Gastroesophageal sphincter (tissue), 3 donors: Measurements from ENCODE around the gene POLR3K.

Experiments
- EP300 ChIP-seq: sonication (generic); formaldehyde crosslinking; IDR thresholded peaks from one replicate; pipeline ENCODE4 v1.6.1; 2017; ENCODE audit warnings: antibody characterized with exemption, mild to moderate bottlenecking
- POLR2A ChIP-seq, 2 donors: fragments of 450-650 bp; IDR thresholded peaks; one replicate each; pipeline ENCODE4 v1.6.1; 2017; ENCODE audit warnings: antibody characterized with exemption in 2 of 2, mild to moderate bottlenecking in 2 of 2, moderate library complexity in 1 of 2
- POLR2AphosphoS5 ChIP-seq: sonication (generic); formaldehyde crosslinking; IDR thresholded peaks from one replicate; pipeline ENCODE4 v1.6.1; 2017; ENCODE audit warnings: antibody characterized with exemption
- TF ChIP-seq, protein P1 (sequence below), 4 experiments: fragments of 200-600 bp in 2 of 4; fragments of 450-650 bp in 2 of 4; sonication (generic) in 1 of 4; IDR thresholded peaks; one replicate each; pipeline ENCODE4 v1.5.1; 2017 to 2019; ENCODE audit warnings: antibody characterized with exemption in 4 of 4, mild to moderate bottlenecking in 2 of 4, moderate library complexity in 2 of 4

- TF ChIP-seq, protein P1, sequence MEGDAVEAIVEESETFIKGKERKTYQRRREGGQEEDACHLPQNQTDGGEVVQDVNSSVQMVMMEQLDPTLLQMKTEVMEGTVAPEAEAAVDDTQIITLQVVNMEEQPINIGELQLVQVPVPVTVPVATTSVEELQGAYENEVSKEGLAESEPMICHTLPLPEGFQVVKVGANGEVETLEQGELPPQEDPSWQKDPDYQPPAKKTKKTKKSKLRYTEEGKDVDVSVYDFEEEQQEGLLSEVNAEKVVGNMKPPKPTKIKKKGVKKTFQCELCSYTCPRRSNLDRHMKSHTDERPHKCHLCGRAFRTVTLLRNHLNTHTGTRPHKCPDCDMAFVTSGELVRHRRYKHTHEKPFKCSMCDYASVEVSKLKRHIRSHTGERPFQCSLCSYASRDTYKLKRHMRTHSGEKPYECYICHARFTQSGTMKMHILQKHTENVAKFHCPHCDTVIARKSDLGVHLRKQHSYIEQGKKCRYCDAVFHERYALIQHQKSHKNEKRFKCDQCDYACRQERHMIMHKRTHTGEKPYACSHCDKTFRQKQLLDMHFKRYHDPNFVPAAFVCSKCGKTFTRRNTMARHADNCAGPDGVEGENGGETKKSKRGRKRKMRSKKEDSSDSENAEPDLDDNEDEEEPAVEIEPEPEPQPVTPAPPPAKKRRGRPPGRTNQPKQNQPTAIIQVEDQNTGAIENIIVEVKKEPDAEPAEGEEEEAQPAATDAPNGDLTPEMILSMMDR (IDR thresholded peaks at IDR 0.05), result no peak
- TF ChIP-seq POLR2AphosphoS5 (no peak), POLR2A (IDR thresholded peaks at IDR 0.05) (no peak), EP300 (no peak)
Observed at GRCh38 chr16:57711-58110, 4.3 kb upstream of the POLR3K start.
